ENCODE measurements around the gene KCNN3.

KCNN3 gene

GRCh38 chr1:154669464-154670282 lies 200.4 kb downstream of the KCNN3 start:
- no peak overlapping the region for H3K4me3 ChIP-seq (ENCODE audit: control insufficient read depth, low read depth, low read length)
- DNase-seq (ENCODE audit: low read depth): peak; percentile 28
- peak; percentile 86 for TF ChIP-seq CTCF (IDR thresholded peaks at IDR 0.05; ENCODE audit: control insufficient read depth, insufficient read depth, low read depth, low read length, missing control alignments)

- no peak for TF ChIP-seq CTCF (IDR thresholded peaks at IDR 0.05; ENCODE audit: control insufficient read depth, insufficient read depth, low read depth, low read length, missing control alignments)
- H3K4me3 ChIP-seq (ENCODE audit: control insufficient read depth, low read depth, low read length): no peak overlapping the region
- DNase-seq (ENCODE audit: low read depth): no peak
Observed at GRCh38 chr1:154666051-154666790, 203.9 kb downstream of the KCNN3 start.

GRCh38 chr1:154664331-154665002 lies 205.6 kb downstream of the KCNN3 start:
- H3K4me3 ChIP-seq (ENCODE audit: control insufficient read depth, low read depth, low read length): no peak overlapping the region
- no peak for TF ChIP-seq CTCF (IDR thresholded peaks at IDR 0.05; ENCODE audit: control insufficient read depth, insufficient read depth, low read depth, low read length, missing control alignments)

GRCh38 chr1:154663471-154664060 lies 206.5 kb downstream of the KCNN3 start:
- DNase-seq (ENCODE audit: low read depth): no peak
- H3K4me3 ChIP-seq (ENCODE audit: control insufficient read depth, low read depth, low read length): no peak overlapping the region
- no peak for TF ChIP-seq CTCF (IDR thresholded peaks at IDR 0.05; ENCODE audit: control insufficient read depth, insufficient read depth, low read depth, low read length, missing control alignments)

More at GRCh38 chr1:154664331-154665002, 205.6 kb downstream of the KCNN3 start:
- DNase-seq (ENCODE audit: low read depth): no peak

GRCh38 chr1:154661110-154661509 lies 209.0 kb downstream of the KCNN3 start:
- H3K4me3 ChIP-seq (ENCODE audit: control insufficient read depth, low read depth, low read length): no peak overlapping the region
- no peak for DNase-seq (ENCODE audit: low read depth)
- no peak for TF ChIP-seq CTCF (IDR thresholded peaks at IDR 0.05; ENCODE audit: control insufficient read depth, insufficient read depth, low read depth, low read length, missing control alignments)

Measured in AG09309 (cell line).